DOHH2 (cell line): Measurements from ENCODE around the gene SBF1.
"Not testable (repeated sequence)": the region's sequence is repeated elsewhere in the genome, so short reads cannot be mapped to it uniquely, and the experiment has no call there.

ENCODE experiments used
- H3F3A ChIP-seq: fragments of 200-600 bp; sonication (generic), shearing (Covaris generic); 2 replicates; pipeline ENCODE4 v1.6.0; 2016; ENCODE audit warnings: antibody characterized with exemption, mild to moderate bottlenecking; ENCODE audit not compliant: control insufficient read depth, insufficient read depth
- H3K27ac ChIP-seq: fragments of 200-600 bp; sonication (generic); 2 replicates; pipeline ENCODE4 v1.5.1; 2014; ENCODE audit warnings: low read depth, mild to moderate bottlenecking, low read length, moderate library complexity
- H3K27me3 ChIP-seq: fragments of 200-600 bp; sonication (generic); 2 replicates; pipeline ENCODE4 v1.6.1; 2014; ENCODE audit warnings: mild to moderate bottlenecking, low read length, mixed read lengths; ENCODE audit not compliant: control insufficient read depth
- H3K36me3 ChIP-seq: fragments of 200-600 bp; sonication (generic); 2 replicates; pipeline ENCODE4 v1.6.1; 2014; ENCODE audit warnings: mild to moderate bottlenecking, low read length, moderate library complexity, mixed read lengths; ENCODE audit not compliant: control insufficient read depth
- H3K4me1 ChIP-seq: fragments of 200-600 bp; sonication (generic); 2 replicates; pipeline ENCODE4 v1.6.1; 2014; ENCODE audit warnings: mild to moderate bottlenecking, low read length, mixed read lengths; ENCODE audit not compliant: control insufficient read depth
- H3K4me2 ChIP-seq: fragments of 200-600 bp; sonication (generic); 2 replicates; pipeline ENCODE4 v1.6.0; 2014; ENCODE audit warnings: mild to moderate bottlenecking, low read length, moderate library complexity
- H3K4me3 ChIP-seq: fragments of 200-600 bp; sonication (generic); 2 replicates; pipeline ENCODE4 v1.5.1; 2014; ENCODE audit warnings: mild to moderate bottlenecking, low read length, mixed read lengths
- H3K79me2 ChIP-seq: fragments of 200-600 bp; sonication (generic); 2 replicates; pipeline ENCODE4 v1.6.1; 2014; ENCODE audit warnings: mild to moderate bottlenecking, low read length, mixed read lengths; ENCODE audit not compliant: control insufficient read depth
- H3K9me2 ChIP-seq: fragments of 200-600 bp; sonication (generic); replicated peaks from 2 replicates; pipeline ENCODE4 v1.6.1; 2014; ENCODE audit warnings: mild to moderate bottlenecking, low read length, mixed read lengths; ENCODE audit not compliant: control insufficient read depth
- H3K9me3 ChIP-seq: fragments of 200-600 bp; sonication (generic); 2 replicates; pipeline ENCODE4 v1.6.1; 2014; ENCODE audit warnings: antibody characterized with exemption, low read length, mixed read lengths; ENCODE audit not compliant: control insufficient read depth, insufficient read depth
- H4K20me1 ChIP-seq: fragments of 200-600 bp; sonication (generic); 2 replicates; pipeline ENCODE4 v1.6.0; 2014; ENCODE audit warnings: low read depth, mild to moderate bottlenecking, antibody characterized with exemption, low read length, moderate library complexity; ENCODE audit not compliant: control insufficient read depth, insufficient read depth
- CTCF ChIP-seq: fragments of 200-600 bp; sonication (generic); IDR thresholded peaks from one replicate; pipeline ENCODE4 v1.5.1; 2014; ENCODE audit warnings: antibody characterized with exemption, mild to moderate bottlenecking, low read depth, low read length; ENCODE audit not compliant: poor library complexity, severe bottlenecking
- EZH2phosphoT487 ChIP-seq: fragments of 200-600 bp; sonication (generic); IDR thresholded peaks from 2 replicates; pipeline ENCODE4 v1.6.1; 2017; ENCODE audit warnings: borderline replicate concordance, mild to moderate bottlenecking, antibody characterized with exemption, low read length, moderate library complexity, mixed read lengths

SBF1 gene

GRCh38 chr22:50521710-50522109, 46.9 kb upstream of the SBF1 start:
- 0 out of 2 replicates have a peak, but pooled peaks cover 3% of the 10 kb centered on the region for H4K20me1 ChIP-seq
- no peak overlapping the region for H3K4me2 ChIP-seq
- TF ChIP-seq EZH2phosphoT487 = no peak
- TF ChIP-seq CTCF = no peak
- H3K4me3 ChIP-seq = no peak overlapping the region
- no peak overlapping the region for H3K27ac ChIP-seq
- no peaks in the 10 kb centered on the region for H3K9me3 ChIP-seq
- H3K4me1 ChIP-seq = peaks cover 13% of the 10 kb centered on the region
- H3K36me3 ChIP-seq = peaks cover 76% of the 10 kb centered on the region
- H3K27me3 ChIP-seq = no peaks in the 10 kb centered on the region
- H3K79me2 ChIP-seq = peaks cover 62% of the 10 kb centered on the region
- H3F3A ChIP-seq = no peaks in the 10 kb centered on the region
- no peaks in the 10 kb centered on the region for H3K9me2 ChIP-seq

GRCh38 chr22:50520826-50521453, 46.1 kb upstream of the SBF1 start:
- Histone ChIP-seq H3K4me1 (peaks cover 11% of the 10 kb centered on the region), H3K36me3 (peaks cover 83% of the 10 kb centered on the region), H3F3A (no peaks in the 10 kb centered on the region), H3K9me3 (no peaks in the 10 kb centered on the region), H3K27me3 (no peaks in the 10 kb centered on the region), H3K4me2 (no peak overlapping the region), H4K20me1 (0 out of 2 replicates have a peak, but pooled peaks cover 3% of the 10 kb centered on the region), H3K27ac (no peak overlapping the region), H3K4me3 (no peak overlapping the region), H3K79me2 (peaks cover 66% of the 10 kb centered on the region), H3K9me2 (no peaks in the 10 kb centered on the region)
- TF ChIP-seq EZH2phosphoT487 (no peak), CTCF (no peak)

- not testable (repeated sequence) for H3K27ac ChIP-seq, H3K9me3 ChIP-seq, H3F3A ChIP-seq, H3K9me2 ChIP-seq, H3K4me2 ChIP-seq, H3K4me3 ChIP-seq, H3K27me3 ChIP-seq, H4K20me1 ChIP-seq
- H3K4me1 ChIP-seq = peaks cover 11% of the 10 kb centered on the region
- H3K79me2 ChIP-seq = peaks cover 70% of the 10 kb centered on the region
- peaks cover 83% of the 10 kb centered on the region for H3K36me3 ChIP-seq
Measured at GRCh38 chr22:50520184-50520583, 45.3 kb upstream of the SBF1 start.

- Histone ChIP-seq H3K4me3 (no peak overlapping the region), H3K4me1 (peaks cover 6% of the 10 kb centered on the region), H3K27ac (no peak overlapping the region), H3K9me2 (no peaks in the 10 kb centered on the region), H3K4me2 (no peak overlapping the region), H3K79me2 (peaks cover 70% of the 10 kb centered on the region), H4K20me1 (0 out of 2 replicates have a peak, but pooled peaks cover 3% of the 10 kb centered on the region), H3K9me3 (no peaks in the 10 kb centered on the region), H3F3A (no peaks in the 10 kb centered on the region), H3K36me3 (peaks cover 81% of the 10 kb centered on the region), H3K27me3 (no peaks in the 10 kb centered on the region)
- TF ChIP-seq EZH2phosphoT487 (no peak), CTCF (no peak)
Measured at GRCh38 chr22:50519151-50519550, 44.3 kb upstream of the SBF1 start.
